ENCODE data around the gene NOL4L.

Gene NOL4L

DNA sequence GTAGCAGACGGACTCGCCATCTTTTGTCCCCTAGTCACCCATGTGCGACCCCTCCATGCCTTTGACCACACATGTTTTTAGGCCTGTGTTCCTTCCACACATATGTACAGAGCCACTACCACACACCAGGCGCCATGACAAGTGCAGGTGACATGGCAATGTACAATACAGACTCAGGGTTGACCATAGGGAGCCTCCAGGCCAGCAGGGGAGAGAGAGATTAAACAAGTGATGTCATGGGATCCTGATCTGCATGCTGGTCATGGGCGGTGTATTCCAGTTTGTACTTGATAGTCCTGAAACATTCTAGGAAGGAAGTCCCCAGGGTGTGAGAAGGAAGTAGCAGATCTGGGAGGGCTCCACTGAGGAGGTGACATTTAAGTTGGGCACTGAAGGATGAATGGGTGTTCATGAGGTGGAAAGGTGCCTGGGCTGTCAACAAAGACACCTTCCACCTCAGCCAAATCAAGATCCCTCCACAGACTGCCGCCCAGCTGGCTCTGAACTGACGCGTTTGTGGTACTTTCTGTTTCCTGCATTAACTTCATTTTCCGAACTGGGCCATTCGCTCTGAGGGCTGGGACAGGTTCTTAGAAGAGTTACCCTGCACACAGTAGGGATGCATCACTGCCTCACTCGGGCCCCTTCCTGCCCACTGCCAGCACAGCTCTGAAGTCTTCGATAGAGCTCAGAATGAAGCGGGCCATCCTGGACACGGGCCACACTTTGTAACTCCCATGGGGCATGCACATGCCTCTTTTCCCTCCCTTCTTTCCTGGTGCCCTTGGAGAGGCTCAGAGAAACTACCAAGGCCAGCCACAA, 94.0 kb downstream of the NOL4L start:
- Histone ChIP-seq H3K9ac (ENCODE audit: low read length) (no peak overlapping the region), H3K4me1 (ENCODE audit: insufficient read depth, low read length, severe bottlenecking) (peaks cover 15% of the 10 kb centered on the region), H3F3A (ENCODE audit: insufficient read depth, low read length) (no peaks in the 10 kb centered on the region), H4K20me1 (ENCODE audit: insufficient read depth, low read length) (no peaks in the 10 kb centered on the region), H3K27ac (ENCODE audit: low read depth, low read length, poor library complexity, severe bottlenecking) (no peak overlapping the region), H3K9me3 (ENCODE audit: low read length) (no peaks in the 10 kb centered on the region), H3K79me2 (ENCODE audit: insufficient read depth, low read length) (no peaks in the 10 kb centered on the region), H3K36me3 (ENCODE audit: insufficient read depth, low read length) (no peaks in the 10 kb centered on the region; the same call in 1 of the 2 replicates), H3K4me3 (ENCODE audit: low read depth, low read length, poor library complexity, severe bottlenecking) (no peak overlapping the region), H2AFZ (ENCODE audit: low read length) (no peak overlapping the region), H3K9me2 (ENCODE audit: low read depth, low read length) (no peaks in the 10 kb centered on the region), H3K4me2 (ENCODE audit: low read length) (no peak overlapping the region), H3K27me3 (ENCODE audit: insufficient read depth, low read length) (no peaks in the 10 kb centered on the region)
- no peak for TF ChIP-seq EZH2 (IDR thresholded peaks at IDR 0.05; ENCODE audit: borderline replicate concordance, low read length)
- TF ChIP-seq, protein P1, sequence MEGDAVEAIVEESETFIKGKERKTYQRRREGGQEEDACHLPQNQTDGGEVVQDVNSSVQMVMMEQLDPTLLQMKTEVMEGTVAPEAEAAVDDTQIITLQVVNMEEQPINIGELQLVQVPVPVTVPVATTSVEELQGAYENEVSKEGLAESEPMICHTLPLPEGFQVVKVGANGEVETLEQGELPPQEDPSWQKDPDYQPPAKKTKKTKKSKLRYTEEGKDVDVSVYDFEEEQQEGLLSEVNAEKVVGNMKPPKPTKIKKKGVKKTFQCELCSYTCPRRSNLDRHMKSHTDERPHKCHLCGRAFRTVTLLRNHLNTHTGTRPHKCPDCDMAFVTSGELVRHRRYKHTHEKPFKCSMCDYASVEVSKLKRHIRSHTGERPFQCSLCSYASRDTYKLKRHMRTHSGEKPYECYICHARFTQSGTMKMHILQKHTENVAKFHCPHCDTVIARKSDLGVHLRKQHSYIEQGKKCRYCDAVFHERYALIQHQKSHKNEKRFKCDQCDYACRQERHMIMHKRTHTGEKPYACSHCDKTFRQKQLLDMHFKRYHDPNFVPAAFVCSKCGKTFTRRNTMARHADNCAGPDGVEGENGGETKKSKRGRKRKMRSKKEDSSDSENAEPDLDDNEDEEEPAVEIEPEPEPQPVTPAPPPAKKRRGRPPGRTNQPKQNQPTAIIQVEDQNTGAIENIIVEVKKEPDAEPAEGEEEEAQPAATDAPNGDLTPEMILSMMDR (IDR thresholded peaks at IDR 0.05; ENCODE audit: low read length), result no peak

DNA sequence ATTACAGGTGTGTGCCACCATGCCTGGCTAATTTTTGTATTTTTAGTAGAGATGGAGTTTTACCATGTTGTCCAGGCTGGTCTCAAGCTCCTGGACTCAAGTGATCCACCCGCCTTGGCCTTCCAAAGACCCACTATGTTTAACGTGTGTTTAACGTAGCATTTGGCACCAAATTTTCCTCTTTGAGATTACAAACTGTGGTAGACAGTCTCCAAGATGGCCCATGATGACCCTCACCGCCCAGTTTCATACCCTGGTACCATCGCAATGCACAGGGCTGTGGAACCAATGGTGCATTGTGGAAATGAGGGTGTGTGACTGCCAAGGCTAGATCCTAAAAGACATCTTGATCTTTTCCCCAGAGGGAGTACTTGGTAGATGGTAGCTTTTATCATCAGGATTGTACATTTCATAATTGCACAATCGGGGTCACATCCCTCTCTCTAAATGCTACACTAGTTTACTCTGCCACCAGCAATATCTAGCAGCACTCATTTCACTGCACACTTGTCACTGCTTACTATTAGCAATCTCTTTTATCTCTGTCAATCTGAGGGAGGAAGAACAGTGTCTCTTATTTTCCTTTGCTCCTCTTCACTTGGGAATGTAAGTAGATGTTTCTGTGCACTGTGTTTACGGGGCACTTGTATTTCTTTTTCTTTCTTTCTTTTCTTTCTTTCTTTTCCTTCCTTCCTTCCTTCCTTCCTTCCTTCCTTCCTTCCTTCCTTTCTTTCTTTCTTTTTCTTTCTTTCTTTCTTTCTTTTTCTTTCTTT, 96.9 kb downstream of the NOL4L start:
- Histone ChIP-seq H3K4me3 (ENCODE audit: low read depth, low read length, poor library complexity, severe bottlenecking) (no peak overlapping the region), H3K9ac (ENCODE audit: low read length) (no peak overlapping the region), H3F3A (ENCODE audit: insufficient read depth, low read length) (no peaks in the 10 kb centered on the region), H3K9me3 (ENCODE audit: low read length) (no peaks in the 10 kb centered on the region), H3K36me3 (ENCODE audit: insufficient read depth, low read length) (no peaks in the 10 kb centered on the region; the same call in 1 of the 2 replicates), H3K9me2 (ENCODE audit: low read depth, low read length) (no peaks in the 10 kb centered on the region), H3K4me2 (ENCODE audit: low read length) (no peak overlapping the region), H2AFZ (ENCODE audit: low read length) (no peak overlapping the region), H3K27ac (ENCODE audit: low read depth, low read length, poor library complexity, severe bottlenecking) (no peak overlapping the region), H4K20me1 (ENCODE audit: insufficient read depth, low read length) (no peaks in the 10 kb centered on the region), H3K79me2 (ENCODE audit: insufficient read depth, low read length) (no peaks in the 10 kb centered on the region), H3K4me1 (ENCODE audit: insufficient read depth, low read length, severe bottlenecking) (peaks cover 21% of the 10 kb centered on the region), H3K27me3 (ENCODE audit: insufficient read depth, low read length) (no peaks in the 10 kb centered on the region)
- TF ChIP-seq, protein P1 (IDR thresholded peaks at IDR 0.05; ENCODE audit: low read length), result no peak
- TF ChIP-seq EZH2 (IDR thresholded peaks at IDR 0.05; ENCODE audit: borderline replicate concordance, low read length), result no peak

DNA sequence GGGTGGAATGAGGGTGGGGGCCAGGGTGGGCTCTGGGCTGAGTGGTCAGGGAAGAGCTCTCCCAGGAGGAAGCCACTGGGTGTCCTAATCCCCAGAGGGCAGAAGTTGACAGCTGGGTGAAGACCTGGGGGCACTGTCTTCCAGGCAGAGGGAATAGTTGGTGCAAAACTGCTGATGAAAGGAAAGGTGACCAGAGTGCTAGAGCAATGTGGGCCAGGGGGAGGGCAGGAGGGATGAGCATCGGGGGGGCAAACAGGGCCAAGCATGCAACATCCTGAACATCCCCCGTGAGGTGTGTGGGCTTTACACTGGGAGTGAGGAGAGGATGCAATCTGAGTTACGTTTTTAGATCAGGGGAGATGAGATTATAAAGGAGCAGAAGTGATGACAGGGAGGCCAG, 97.8 kb downstream of the NOL4L start:
- H3K9me3 ChIP-seq (ENCODE audit: low read length), result no peaks in the 10 kb centered on the region
- TF ChIP-seq, protein P1 (IDR thresholded peaks at IDR 0.05; ENCODE audit: low read length), result no peak
- TF ChIP-seq EZH2 (IDR thresholded peaks at IDR 0.05; ENCODE audit: borderline replicate concordance, low read length), result no peak
- peaks cover 17% of the 10 kb centered on the region for H3K4me1 ChIP-seq (ENCODE audit: insufficient read depth, low read length, severe bottlenecking)
- H3F3A ChIP-seq (ENCODE audit: insufficient read depth, low read length), result no peaks in the 10 kb centered on the region
- no peak overlapping the region for H3K27ac ChIP-seq (ENCODE audit: low read depth, low read length, poor library complexity, severe bottlenecking)
- no peaks in the 10 kb centered on the region for H3K79me2 ChIP-seq (ENCODE audit: insufficient read depth, low read length)
- no peak overlapping the region for H3K4me2 ChIP-seq (ENCODE audit: low read length)
- no peaks in the 10 kb centered on the region for H3K9me2 ChIP-seq (ENCODE audit: low read depth, low read length)
- H3K27me3 ChIP-seq (ENCODE audit: insufficient read depth, low read length), result no peaks in the 10 kb centered on the region
- no peak overlapping the region for H3K9ac ChIP-seq (ENCODE audit: low read length)
- H2AFZ ChIP-seq (ENCODE audit: low read length), result no peak overlapping the region
- H3K4me3 ChIP-seq (ENCODE audit: low read depth, low read length, poor library complexity, severe bottlenecking), result no peak overlapping the region
- H4K20me1 ChIP-seq (ENCODE audit: insufficient read depth, low read length), result no peaks in the 10 kb centered on the region
- no peaks in the 10 kb centered on the region; the same call in 1 of the 2 replicates for H3K36me3 ChIP-seq (ENCODE audit: insufficient read depth, low read length)
